Measurements from ENCODE around the gene ARFGEF2.

Gene ARFGEF2

GRCh38 chr20:48962421-48962820 lies 40.9 kb downstream of the ARFGEF2 start:
- no peaks in the 10 kb centered on the region for H3K9me3 ChIP-seq (ENCODE audit: insufficient read depth, low read depth, low read length)
- TF ChIP-seq EZH2phosphoT487 (IDR thresholded peaks at IDR 0.05; ENCODE audit: borderline replicate concordance), result no peak
- TF ChIP-seq CTCF (conservative IDR thresholded peaks at IDR 0.05; ENCODE audit: low read length), result no peak
- H3K9ac ChIP-seq (ENCODE audit: low read depth, low read length, poor library complexity, severe bottlenecking), result no peak overlapping the region
- no peak overlapping the region for H3K4me3 ChIP-seq (ENCODE audit: low read length, poor library complexity, severe bottlenecking)
- H3K36me3 ChIP-seq (ENCODE audit: insufficient read depth, low read length), result peaks cover 49% of the 10 kb centered on the region; the same call in 1 of the 2 replicates
- H3K4me2 ChIP-seq (ENCODE audit: low read depth, low read length, poor library complexity, severe bottlenecking), result no peak overlapping the region
- no peak overlapping the region for H2AFZ ChIP-seq (ENCODE audit: low read length)
- H3F3A ChIP-seq (ENCODE audit: low read depth), result no peaks in the 10 kb centered on the region
- no peaks in the 10 kb centered on the region for H3K79me2 ChIP-seq (ENCODE audit: insufficient read depth, low read length)
- no peaks in the 10 kb centered on the region for H3K4me1 ChIP-seq (ENCODE audit: insufficient read depth, low read length, poor library complexity, severe bottlenecking)
- H3K27me3 ChIP-seq (ENCODE audit: insufficient read depth, low read length, poor library complexity, severe bottlenecking), result no peaks in the 10 kb centered on the region
- H4K20me1 ChIP-seq (ENCODE audit: insufficient read depth, low read length, poor library complexity, severe bottlenecking), result no peaks in the 10 kb centered on the region
- no peaks in the 10 kb centered on the region for H3K9me2 ChIP-seq (replicated peaks; ENCODE audit: low read depth, low read length)

GRCh38 chr20:48962976-48963771 lies 41.7 kb downstream of the ARFGEF2 start:
- Histone ChIP-seq H3K4me2 (ENCODE audit: low read depth, low read length, poor library complexity, severe bottlenecking) (no peak overlapping the region), H3K36me3 (ENCODE audit: insufficient read depth, low read length) (peaks cover 48% of the 10 kb centered on the region; the same call in 1 of the 2 replicates), H3K9me3 (ENCODE audit: insufficient read depth, low read depth, low read length) (no peaks in the 10 kb centered on the region), H3K79me2 (ENCODE audit: insufficient read depth, low read length) (no peaks in the 10 kb centered on the region), H3K9me2 (replicated peaks; ENCODE audit: low read depth, low read length) (no peaks in the 10 kb centered on the region), H3K4me1 (ENCODE audit: insufficient read depth, low read length, poor library complexity, severe bottlenecking) (no peaks in the 10 kb centered on the region), H3K27me3 (ENCODE audit: insufficient read depth, low read length, poor library complexity, severe bottlenecking) (no peaks in the 10 kb centered on the region), H4K20me1 (ENCODE audit: insufficient read depth, low read length, poor library complexity, severe bottlenecking) (no peaks in the 10 kb centered on the region), H2AFZ (ENCODE audit: low read length) (no peak overlapping the region), H3F3A (ENCODE audit: low read depth) (no peaks in the 10 kb centered on the region), H3K9ac (ENCODE audit: low read depth, low read length, poor library complexity, severe bottlenecking) (no peak overlapping the region), H3K4me3 (ENCODE audit: low read length, poor library complexity, severe bottlenecking) (no peak overlapping the region)
- no peak for TF ChIP-seq EZH2phosphoT487 (IDR thresholded peaks at IDR 0.05; ENCODE audit: borderline replicate concordance)
- no peak for TF ChIP-seq CTCF (conservative IDR thresholded peaks at IDR 0.05; ENCODE audit: low read length)

- Histone ChIP-seq H3K9me3 (ENCODE audit: insufficient read depth, low read depth, low read length) (no peaks in the 10 kb centered on the region), H3K36me3 (ENCODE audit: insufficient read depth, low read length) (peaks cover 47% of the 10 kb centered on the region; the same call in 1 of the 2 replicates), H3K79me2 (ENCODE audit: insufficient read depth, low read length) (no peaks in the 10 kb centered on the region), H3K9ac (ENCODE audit: low read depth, low read length, poor library complexity, severe bottlenecking) (no peak overlapping the region), H4K20me1 (ENCODE audit: insufficient read depth, low read length, poor library complexity, severe bottlenecking) (no peaks in the 10 kb centered on the region), H3K4me3 (ENCODE audit: low read length, poor library complexity, severe bottlenecking) (no peak overlapping the region), H3K4me2 (ENCODE audit: low read depth, low read length, poor library complexity, severe bottlenecking) (no peak overlapping the region), H3K9me2 (replicated peaks; ENCODE audit: low read depth, low read length) (no peaks in the 10 kb centered on the region), H3K27me3 (ENCODE audit: insufficient read depth, low read length, poor library complexity, severe bottlenecking) (no peaks in the 10 kb centered on the region), H3F3A (ENCODE audit: low read depth) (no peaks in the 10 kb centered on the region), H2AFZ (ENCODE audit: low read length) (no peak overlapping the region), H3K4me1 (ENCODE audit: insufficient read depth, low read length, poor library complexity, severe bottlenecking) (no peaks in the 10 kb centered on the region)
- TF ChIP-seq CTCF (conservative IDR thresholded peaks at IDR 0.05; ENCODE audit: low read length), result no peak
- TF ChIP-seq EZH2phosphoT487 (IDR thresholded peaks at IDR 0.05; ENCODE audit: borderline replicate concordance), result no peak
Measured at GRCh38 chr20:48965189-48965910, 43.8 kb downstream of the ARFGEF2 start.

Measured in Loucy (cell line).